ENCODE measurements around the gene SLC6A19. TPM values are rescaled to one million over a fixed set of nuclear protein-coding genes. Genes with fewer than 3 reads are reported as not detected.

SLC6A19 gene
- total and polyA plus RNA-seq, 9 of the 15 experiments (the other 6 are each of a cell fraction or from before 2014, with no cell fraction given) = 0.03 to 1.6 (median 0.59) TPM

GRCh38 chr5:1201327-1202025 is at the start of gene SLC6A19 (continued):
- TF ChIP-seq, protein P1, sequence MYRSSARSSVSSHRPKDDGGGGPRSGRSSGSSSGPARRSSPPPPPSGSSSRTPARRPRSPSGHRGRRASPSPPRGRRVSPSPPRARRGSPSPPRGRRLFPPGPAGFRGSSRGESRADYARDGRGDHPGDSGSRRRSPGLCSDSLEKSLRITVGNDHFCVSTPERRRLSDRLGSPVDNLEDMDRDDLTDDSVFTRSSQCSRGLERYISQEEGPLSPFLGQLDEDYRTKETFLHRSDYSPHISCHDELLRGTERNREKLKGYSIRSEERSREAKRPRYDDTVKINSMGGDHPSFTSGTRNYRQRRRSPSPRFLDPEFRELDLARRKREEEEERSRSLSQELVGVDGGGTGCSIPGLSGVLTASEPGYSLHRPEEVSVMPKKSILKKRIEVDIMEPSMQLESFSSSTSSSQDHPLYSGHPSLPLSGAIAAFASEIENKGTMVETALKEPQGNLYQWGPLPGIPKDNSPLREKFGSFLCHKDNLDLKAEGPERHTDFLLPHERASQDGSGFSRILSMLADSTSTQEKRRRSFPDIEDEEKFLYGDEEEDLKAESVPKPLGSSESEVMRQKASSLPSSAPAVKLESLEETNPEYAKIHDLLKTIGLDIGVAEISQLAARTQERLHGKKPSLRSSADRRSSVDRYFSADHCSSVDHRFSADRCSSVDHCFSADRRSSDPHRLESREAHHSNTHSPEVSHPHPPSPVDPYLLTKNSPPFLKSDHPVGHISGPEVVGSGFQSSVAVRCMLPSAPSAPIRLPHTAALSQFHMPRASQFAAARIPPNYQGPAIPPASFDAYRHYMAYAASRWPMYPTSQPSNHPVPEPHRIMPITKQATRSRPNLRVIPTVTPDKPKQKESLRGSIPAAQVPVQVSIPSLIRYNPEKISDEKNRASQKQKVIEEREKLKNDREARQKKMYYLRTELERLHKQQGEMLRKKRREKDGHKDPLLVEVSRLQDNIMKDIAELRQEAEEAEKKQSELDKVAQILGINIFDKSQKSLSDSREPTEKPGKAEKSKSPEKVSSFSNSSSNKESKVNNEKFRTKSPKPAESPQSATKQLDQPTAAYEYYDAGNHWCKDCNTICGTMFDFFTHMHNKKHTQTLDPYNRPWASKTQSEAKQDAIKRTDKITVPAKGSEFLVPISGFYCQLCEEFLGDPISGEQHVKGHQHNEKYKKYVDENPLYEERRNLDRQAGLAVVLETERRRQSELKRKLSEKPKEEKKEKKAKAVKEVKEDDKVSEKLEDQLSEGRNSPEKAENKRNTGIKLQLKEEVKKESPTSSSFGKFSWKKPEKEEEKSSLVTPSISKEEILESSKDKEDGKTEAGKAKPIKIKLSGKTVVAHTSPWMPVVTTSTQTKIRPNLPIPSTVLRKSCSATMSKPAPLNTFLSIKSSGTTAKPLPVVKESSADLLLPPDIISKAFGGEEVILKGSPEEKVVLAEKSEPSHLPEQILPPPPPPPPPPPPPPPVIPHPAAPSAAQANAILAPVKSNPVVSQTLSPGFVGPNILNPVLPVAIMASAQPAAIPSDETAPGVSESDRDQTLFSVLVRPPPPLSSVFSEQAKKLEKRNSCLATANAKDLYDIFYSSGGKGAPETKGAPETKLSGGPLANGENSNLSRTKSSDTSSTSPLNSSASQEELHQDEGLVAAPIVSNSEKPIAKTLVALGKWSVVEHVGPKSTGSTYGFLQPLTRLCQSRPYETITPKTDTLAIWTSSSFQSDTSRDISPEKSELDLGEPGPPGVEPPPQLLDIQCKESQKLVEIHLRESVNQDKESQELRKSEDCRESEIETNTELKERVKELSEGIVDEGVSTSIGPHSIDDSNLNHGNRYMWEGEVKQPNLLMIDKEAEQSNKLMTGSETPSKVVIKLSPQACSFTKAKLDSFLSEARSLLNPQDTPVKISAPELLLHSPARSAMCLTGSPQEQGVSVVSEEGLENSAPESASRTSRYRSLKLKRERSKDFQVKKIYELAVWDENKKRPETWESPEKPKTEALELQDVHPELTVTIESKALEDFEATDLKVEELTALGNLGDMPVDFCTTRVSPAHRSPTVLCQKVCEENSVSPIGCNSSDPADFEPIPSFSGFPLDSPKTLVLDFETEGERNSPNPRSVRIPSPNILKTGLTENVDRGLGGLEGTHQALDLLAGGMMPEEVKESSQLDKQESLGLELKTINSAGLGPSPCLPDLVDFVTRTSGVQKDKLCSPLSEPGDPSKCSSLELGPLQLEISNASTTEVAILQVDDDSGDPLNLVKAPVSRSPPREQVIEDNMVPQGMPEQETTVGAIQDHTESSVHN (IDR thresholded peaks at IDR 0.05; ENCODE audit: borderline replicate concordance in 1 of 2, low read depth in 1 of 2) = no peak
- no peak for TF ChIP-seq HDAC8 (tag; IDR thresholded peaks at IDR 0.05)
- no peak for TF ChIP-seq MCM2 (IDR thresholded peaks at IDR 0.05; ENCODE audit: low read depth)
- TF ChIP-seq E2F3 (CRISPR knock-in tag; IDR thresholded peaks at IDR 0.05) = no peak
- TF ChIP-seq U2AF1 (optimal IDR thresholded peaks at IDR 0.05; ENCODE audit: low read depth, low read length) = no peak
- TF ChIP-seq TFAP4 (CRISPR knock-in tag; IDR thresholded peaks at IDR 0.05; ENCODE audit: borderline replicate concordance) = no peak
- TF ChIP-seq TEAD4 (IDR thresholded peaks at IDR 0.05; ENCODE audit: low read length) = no peak
- no peak for TF ChIP-seq TEAD4 (CRISPR knock-in tag; IDR thresholded peaks at IDR 0.05; ENCODE audit: borderline replicate concordance)
- TF ChIP-seq HEY1 (CRISPR knock-in tag; IDR thresholded peaks at IDR 0.05; ENCODE audit: borderline replicate concordance) = no peak
- TF ChIP-seq MTA1 (IDR thresholded peaks at IDR 0.05; ENCODE audit: borderline replicate concordance) = no peak
- TF ChIP-seq E2F4 (CRISPR knock-in tag; IDR thresholded peaks at IDR 0.05; ENCODE audit: low read depth) = no peak
- no peak for TF ChIP-seq SRSF9 (IDR thresholded peaks at IDR 0.05; ENCODE audit: borderline replicate concordance, low read depth, low read length)
- TF ChIP-seq E2F6 (IDR thresholded peaks at IDR 0.05; ENCODE audit: borderline replicate concordance in 1 of 2, extremely low read depth in 1 of 2, insufficient read depth in 1 of 2, insufficient read length in 1 of 2, low read depth in 1 of 2, low read length in 1 of 2, poor library complexity in 1 of 2, severe bottlenecking in 1 of 2) = no peak
- TF ChIP-seq TEAD1 (CRISPR knock-in tag; IDR thresholded peaks at IDR 0.05) = no peak

Data from K562 (cell line).